H9 (cell line): ENCODE measurements around the gene UMAD1. TPM values are rescaled to one million over a fixed set of nuclear protein-coding genes. Genes with fewer than 3 reads are reported as not detected.

Source experiments
- DNase-seq: peaks from one replicate; pipeline ENCODE4 v3.0.0-alpha.2; 2017
- H2AFZ ChIP-seq: one replicate; pipeline ENCODE4 v1.6.1; 2013; ENCODE audit warnings: mild to moderate bottlenecking, low read length, control low read depth, moderate library complexity
- H2AK5ac ChIP-seq: 2 replicates; pipeline ENCODE4 v1.6.1; 2013; ENCODE audit warnings: low read length, control low read depth, mixed read lengths; ENCODE audit not compliant: insufficient read length
- H2BK120ac ChIP-seq: one replicate; pipeline ENCODE4 v1.6.1; 2013; ENCODE audit warnings: low read depth, mild to moderate bottlenecking, low read length, control low read depth, inconsistent platforms; ENCODE audit not compliant: poor library complexity, severe bottlenecking
- H2BK12ac ChIP-seq: 2 replicates; pipeline ENCODE4 v1.6.1; 2013; ENCODE audit warnings: low read length, control low read depth, mixed read lengths, low read depth; ENCODE audit not compliant: insufficient read length
- H2BK15ac ChIP-seq: 2 replicates; pipeline ENCODE4 v1.6.1; 2013; ENCODE audit warnings: low read depth, low read length, control low read depth
- H2BK20ac ChIP-seq: one replicate; pipeline ENCODE4 v1.6.1; 2013; ENCODE audit warnings: low read depth, mild to moderate bottlenecking, low read length, control low read depth, inconsistent platforms; ENCODE audit not compliant: poor library complexity, severe bottlenecking
- H2BK5ac ChIP-seq: 2 replicates; pipeline ENCODE4 v1.6.1; 2013; ENCODE audit warnings: low read length, control low read depth, mixed read lengths; ENCODE audit not compliant: insufficient read length
- H3K14ac ChIP-seq: 2 replicates; pipeline ENCODE4 v1.6.1; 2013; ENCODE audit warnings: low read length, control low read depth; ENCODE audit not compliant: insufficient read depth
- H3K18ac ChIP-seq: 2 replicates; pipeline ENCODE4 v1.6.1; 2013; ENCODE audit warnings: low read depth, mild to moderate bottlenecking, mixed read lengths, low read length, control low read depth; ENCODE audit not compliant: insufficient read length
- H3K23ac ChIP-seq: 2 replicates; pipeline ENCODE4 v1.6.1; 2013; ENCODE audit warnings: low read length, control low read depth, mixed read lengths, low read depth; ENCODE audit not compliant: insufficient read length
- H3K23me2 ChIP-seq: 2 replicates; pipeline ENCODE4 v1.6.1; 2013; ENCODE audit warnings: low read depth, mild to moderate bottlenecking, mixed read lengths, low read length, control low read depth; ENCODE audit not compliant: insufficient read length, poor library complexity, severe bottlenecking
- H3K27ac ChIP-seq: 2 replicates; pipeline ENCODE4 v1.5.1; 2013; ENCODE audit warnings: low read length, control low read depth, mixed read lengths, low read depth; ENCODE audit not compliant: insufficient read length
- H3K27me3 ChIP-seq: 2 replicates; pipeline ENCODE4 v1.6.1; 2013; ENCODE audit warnings: low read length, control low read depth, inconsistent platforms; ENCODE audit not compliant: insufficient read depth
- H3K4ac ChIP-seq: 2 replicates; pipeline ENCODE4 v1.6.1; 2013; ENCODE audit warnings: low read depth, mild to moderate bottlenecking, control low read depth, inconsistent platforms, low read length, moderate library complexity
- H3K4me1 ChIP-seq: 2 replicates; pipeline ENCODE4 v1.6.1; 2013; ENCODE audit warnings: low read length, control low read depth, inconsistent platforms; ENCODE audit not compliant: insufficient read depth
- H3K4me2 ChIP-seq: 2 replicates; pipeline ENCODE4 v1.6.1; 2013; ENCODE audit warnings: low read length, control low read depth, mixed read lengths; ENCODE audit not compliant: insufficient read length, insufficient read depth
- H3K56ac ChIP-seq: 2 replicates; pipeline ENCODE4 v1.6.1; 2013; ENCODE audit warnings: low read depth, mild to moderate bottlenecking, mixed read lengths, low read length, control low read depth; ENCODE audit not compliant: insufficient read length
- H3K79me1 ChIP-seq: 2 replicates; pipeline ENCODE4 v1.6.1; 2013; ENCODE audit warnings: low read depth, mild to moderate bottlenecking, moderate library complexity, low read length, control low read depth, inconsistent platforms; ENCODE audit not compliant: insufficient read depth, poor library complexity, severe bottlenecking
- H3K79me2 ChIP-seq: 2 replicates; pipeline ENCODE4 v1.6.1; 2013; ENCODE audit warnings: low read length, control low read depth, inconsistent platforms; ENCODE audit not compliant: insufficient read depth
- H3K9ac ChIP-seq: 2 replicates; pipeline ENCODE4 v1.6.1; 2013; ENCODE audit warnings: low read length, control low read depth, mixed read lengths; ENCODE audit not compliant: insufficient read length; ENCODE audit errors: extremely low read depth
- H3K9me3 ChIP-seq: one replicate; pipeline ENCODE4 v1.6.1; 2013; ENCODE audit warnings: low read depth, low read length, inconsistent platforms; ENCODE audit not compliant: control insufficient read depth
- H3T11ph ChIP-seq: one replicate; pipeline ENCODE4 v1.6.1; 2013; ENCODE audit warnings: mild to moderate bottlenecking, low read length, control low read depth, inconsistent platforms
- H4K20me1 ChIP-seq: one replicate; pipeline ENCODE4 v1.6.1; 2013; ENCODE audit not compliant: control insufficient read depth, insufficient read length, insufficient read depth
- H4K5ac ChIP-seq: 2 replicates; pipeline ENCODE4 v1.6.1; 2013; ENCODE audit warnings: low read depth, mild to moderate bottlenecking, mixed read lengths, low read length, control low read depth; ENCODE audit not compliant: insufficient read length
- H4K8ac ChIP-seq: replicated peaks from 2 replicates; pipeline ENCODE4 v1.6.1; 2013; ENCODE audit warnings: low read length, control low read depth, mixed read lengths, low read depth; ENCODE audit not compliant: insufficient read length
- H4K91ac ChIP-seq: 2 replicates; pipeline ENCODE4 v1.6.1; 2013; ENCODE audit warnings: low read depth, mild to moderate bottlenecking, moderate library complexity, mixed read lengths, low read length, control low read depth; ENCODE audit not compliant: insufficient read length
- H3K27ac Mint-ChIP-seq, 3 experiments: 2 replicates in 2 of 3; 3 replicates in 1 of 3; pipeline ENCODE4 v1.8.0; 2020 to 2021; ENCODE audit warnings: mixed read lengths in 3 of 3, mild to moderate bottlenecking in 1 of 3, moderate library complexity in 1 of 3
- H3K27me3 Mint-ChIP-seq: 2 replicates; pipeline ENCODE4 v1.8.0; 2021; ENCODE audit warnings: low read depth, mild to moderate bottlenecking, moderate library complexity, mixed read lengths
- H3K36me3 Mint-ChIP-seq, 3 experiments: 2 replicates in 2 of 3; 3 replicates in 1 of 3; pipeline ENCODE4 v1.8.0; 2020 to 2021; ENCODE audit warnings: low read depth in 3 of 3, mixed read lengths in 3 of 3; ENCODE audit not compliant: insufficient read depth in 1 of 3
- H3K4me1 Mint-ChIP-seq, 2 experiments: 2 replicates each; pipeline ENCODE4 v1.8.0; 2020; ENCODE audit warnings: mixed read lengths in 2 of 2
- H3K4me3 Mint-ChIP-seq, 2 experiments: 2 replicates in 1 of 2; 3 replicates in 1 of 2; pipeline ENCODE4 v1.8.0; 2020 to 2021; ENCODE audit warnings: mild to moderate bottlenecking in 2 of 2, mixed read lengths in 2 of 2, moderate library complexity in 1 of 2
- H3K9me3 Mint-ChIP-seq, 2 experiments: 2 replicates in 1 of 2; 3 replicates in 1 of 2; pipeline ENCODE4 v1.8.0; 2020; ENCODE audit warnings: mild to moderate bottlenecking in 2 of 2, mixed read lengths in 2 of 2, moderate library complexity in 1 of 2
- CTCF ChIP-seq: fragments of 200-600 bp; sonication (generic); conservative IDR thresholded peaks from 3 replicates; pipeline ENCODE4 v1.8.0; 2021; ENCODE audit warnings: antibody characterized with exemption, mild to moderate bottlenecking
- WGBS: extraction: QIAGEN DNeasy Blood & Tissue Kit; methylation state at CpG from one replicate; pipeline ENCODE4 v1.1.7; 2013; ENCODE audit warnings: missing lambda C conversion rate, low lambda C conversion rate, mixed read lengths; ENCODE audit not compliant: insufficient read length; ENCODE audit errors: extremely low coverage; 5-methylcytosine and 5-hydroxymethylcytosine counted together
- total RNA-seq: library from RNA; stranded (reverse); gene quantifications from 2 replicates; pipeline ENCODE4 v1.2.1, GENCODE V29; 2021

UMAD1 gene
- total RNA-seq, 1 experiment from 2014 or later, result 8.9 TPM

- Histone ChIP-seq H3K4ac (no peak overlapping the region), H3K27me3 (no peaks in the 10 kb centered on the region), H3K14ac (no peak overlapping the region), H3K79me2 (no peaks in the 10 kb centered on the region), H4K5ac (no peak overlapping the region), H2BK15ac (no peak overlapping the region), H3K9me3 (peaks cover 16% of the 10 kb centered on the region), H3K18ac (no peak overlapping the region), H2AK5ac (no peak overlapping the region), H4K8ac (no peak overlapping the region), H3K23me2 (no peaks in the 10 kb centered on the region), H2BK20ac (no peak overlapping the region), H2BK120ac (no peak overlapping the region), H3T11ph (no peak overlapping the region), H3K56ac (no peak overlapping the region), H4K91ac (no peak overlapping the region), H3K23ac (no peak overlapping the region), H4K20me1 (no peaks in the 10 kb centered on the region), H2BK5ac (no peak overlapping the region), H3K79me1 (no peaks in the 10 kb centered on the region), H2AFZ (no peak overlapping the region), H3K9ac (no peak overlapping the region), H3K4me1 (no peaks in the 10 kb centered on the region), H3K27ac (no peak overlapping the region), H2BK12ac (no peak overlapping the region), H3K4me2 (no peak overlapping the region)
- Mint-ChIP-seq H3K27ac (no peak overlapping the region), H3K36me3 (peaks cover 16 to 28% (median 26%) of the 10 kb centered on the region in 3 experiments), H3K4me3 (no peak overlapping the region), H3K4me1 (no peaks in the 10 kb centered on the region), H3K27me3 (no peaks in the 10 kb centered on the region), H3K9me3 (peaks cover 26 to 28% of the 10 kb centered on the region in 2 experiments)
- WGBS, result no CpG with 5 or more reads among the region's 1 CpG
- TF ChIP-seq CTCF, result no peak
- DNase-seq, result no peak
Measured at GRCh38 chr7:7851381-7851780, 210.8 kb downstream of the UMAD1 start.
